Astrocyte (in vitro differentiated cells and primary cell): ENCODE results near the gene PRICKLE1. TPM values are rescaled to one million over a fixed set of nuclear protein-coding genes. Genes with fewer than 3 reads are reported as not detected.
A peak's percentile ranks its signal among the peaks of the same experiment; 100 is the strongest.

Source experiments
- DNase-seq: peaks from one replicate; pipeline ENCODE4 v3.0.0-alpha.2; 2010; ENCODE audit warnings: low read depth
- FAIRE-seq: peaks from 2 replicates; lab custom pipeline; 2011; peaks lifted over from hg19 to GRCh38; lab: Jason Lieb, UNC
- H2AFZ ChIP-seq: 2 replicates; pipeline ENCODE4 v1.6.0; 2012; ENCODE audit warnings: low read depth, low read length, inconsistent platforms
- H3K27ac ChIP-seq: 2 replicates; pipeline ENCODE4 v1.5.1; 2011; ENCODE audit warnings: low read depth, low read length, inconsistent platforms
- H3K27me3 ChIP-seq: 2 replicates; pipeline ENCODE4 v1.6.0; 2011; ENCODE audit warnings: low read length, inconsistent platforms; ENCODE audit not compliant: insufficient read depth
- H3K36me3 ChIP-seq: 2 replicates; pipeline ENCODE4 v1.5.1; 2011; ENCODE audit warnings: low read length, inconsistent platforms; ENCODE audit not compliant: insufficient read depth
- H3K4me1 ChIP-seq: 2 replicates; pipeline ENCODE4 v1.5.1; 2011; ENCODE audit warnings: low read length, inconsistent platforms; ENCODE audit not compliant: insufficient read depth
- H3K4me2 ChIP-seq: 2 replicates; pipeline ENCODE4 v1.6.0; 2012; ENCODE audit warnings: low read length, inconsistent platforms
- H3K4me3 ChIP-seq: 2 replicates; pipeline ENCODE4 v1.5.1; 2011; ENCODE audit warnings: low read depth, mild to moderate bottlenecking, low read length, inconsistent platforms; ENCODE audit not compliant: insufficient read depth
- H3K79me2 ChIP-seq: 2 replicates; pipeline ENCODE4 v1.6.0; 2012; ENCODE audit warnings: mild to moderate bottlenecking, low read length, inconsistent platforms; ENCODE audit not compliant: insufficient read depth
- H3K9ac ChIP-seq: 2 replicates; pipeline ENCODE4 v1.6.0; 2012; ENCODE audit warnings: mild to moderate bottlenecking, low read length, inconsistent platforms
- H3K9me3 ChIP-seq: 2 replicates; pipeline ENCODE4 v1.5.1; 2012; ENCODE audit warnings: low read depth, mild to moderate bottlenecking, low read length, inconsistent platforms; ENCODE audit not compliant: insufficient read depth
- H4K20me1 ChIP-seq: 2 replicates; pipeline ENCODE4 v1.6.0; 2012; ENCODE audit warnings: low read length, inconsistent platforms; ENCODE audit not compliant: insufficient read depth
- H3K27ac Mint-ChIP-seq: one replicate; pipeline ENCODE4 v1.8.0; 2021; ENCODE audit warnings: mild to moderate bottlenecking, mixed read lengths; ENCODE audit not compliant: unreplicated experiment
- H3K27me3 Mint-ChIP-seq: one replicate; pipeline ENCODE4 v1.8.0; 2021; ENCODE audit warnings: low read depth, mixed read lengths; ENCODE audit not compliant: unreplicated experiment
- H3K36me3 Mint-ChIP-seq: one replicate; pipeline ENCODE4 v1.8.0; 2021; ENCODE audit warnings: low read depth, mixed read lengths; ENCODE audit not compliant: unreplicated experiment
- H3K4me1 Mint-ChIP-seq: one replicate; pipeline ENCODE4 v1.8.0; 2021; ENCODE audit warnings: low read depth, mixed read lengths; ENCODE audit not compliant: unreplicated experiment
- H3K4me3 Mint-ChIP-seq: one replicate; pipeline ENCODE4 v1.8.0; 2021; ENCODE audit warnings: mild to moderate bottlenecking, moderate library complexity, mixed read lengths; ENCODE audit not compliant: unreplicated experiment
- H3K9me3 Mint-ChIP-seq: one replicate; pipeline ENCODE4 v1.8.0; 2021; ENCODE audit warnings: mild to moderate bottlenecking, mixed read lengths; ENCODE audit not compliant: unreplicated experiment
- EZH2 ChIP-seq: IDR thresholded peaks from 2 replicates; pipeline ENCODE4 v1.6.1; 2012; ENCODE audit warnings: mild to moderate bottlenecking, low read length, inconsistent platforms; ENCODE audit not compliant: insufficient read depth
- total RNA-seq: library from RNA; stranded (reverse); gene quantifications from 2 replicates; pipeline ENCODE4 v1.2.1, GENCODE V29; 2021
- TF ChIP-seq, protein P1 (sequence below): IDR thresholded peaks from 2 replicates; pipeline ENCODE4 v1.5.1; 2011; ENCODE audit warnings: low read depth, mild to moderate bottlenecking, inconsistent platforms, low read length, moderate library complexity; ENCODE audit not compliant: insufficient read depth

Gene PRICKLE1
- total RNA-seq, 1 donor from 2014 or later = 34.9 TPM

DNA sequence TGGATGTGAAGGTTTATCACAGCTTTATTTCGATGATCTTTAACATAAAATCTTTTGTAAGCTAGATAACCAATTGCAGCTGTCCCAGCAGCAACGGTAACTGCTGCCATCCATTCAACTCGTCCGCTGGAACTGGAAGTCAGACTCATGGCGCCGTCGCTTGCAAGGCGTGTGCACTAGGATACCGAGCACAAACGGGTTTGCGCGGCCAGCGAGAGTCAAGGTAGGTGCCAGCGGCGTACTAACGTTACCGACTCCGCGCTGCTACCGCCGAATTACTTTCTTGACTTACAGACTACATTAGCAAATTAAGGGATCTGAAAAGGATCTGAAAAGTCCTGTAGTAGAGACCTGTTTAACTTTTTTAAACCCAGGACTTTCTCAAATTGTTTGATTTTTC is 47.4 kb upstream of the PRICKLE1 start:
- Histone ChIP-seq H3K79me2 (no peaks in the 10 kb centered on the region), H2AFZ (no peak overlapping the region), H3K4me3 (no peak overlapping the region), H4K20me1 (no peaks in the 10 kb centered on the region), H3K27ac (no peak overlapping the region), H3K27me3 (no peaks in the 10 kb centered on the region), H3K4me2 (no peak overlapping the region), H3K4me1 (no peaks in the 10 kb centered on the region), H3K36me3 (no peaks in the 10 kb centered on the region), H3K9ac (no peak overlapping the region), H3K9me3 (no peaks in the 10 kb centered on the region)
- Mint-ChIP-seq H3K4me1 (peaks cover 5% of the 10 kb centered on the region), H3K9me3 (peaks cover 3% of the 10 kb centered on the region), H3K4me3 (no peak overlapping the region), H3K27ac (no peak overlapping the region), H3K36me3 (no peaks in the 10 kb centered on the region), H3K27me3 (no peaks in the 10 kb centered on the region)
- no peak for FAIRE-seq
- DNase-seq = no peak
- TF ChIP-seq, protein P1, sequence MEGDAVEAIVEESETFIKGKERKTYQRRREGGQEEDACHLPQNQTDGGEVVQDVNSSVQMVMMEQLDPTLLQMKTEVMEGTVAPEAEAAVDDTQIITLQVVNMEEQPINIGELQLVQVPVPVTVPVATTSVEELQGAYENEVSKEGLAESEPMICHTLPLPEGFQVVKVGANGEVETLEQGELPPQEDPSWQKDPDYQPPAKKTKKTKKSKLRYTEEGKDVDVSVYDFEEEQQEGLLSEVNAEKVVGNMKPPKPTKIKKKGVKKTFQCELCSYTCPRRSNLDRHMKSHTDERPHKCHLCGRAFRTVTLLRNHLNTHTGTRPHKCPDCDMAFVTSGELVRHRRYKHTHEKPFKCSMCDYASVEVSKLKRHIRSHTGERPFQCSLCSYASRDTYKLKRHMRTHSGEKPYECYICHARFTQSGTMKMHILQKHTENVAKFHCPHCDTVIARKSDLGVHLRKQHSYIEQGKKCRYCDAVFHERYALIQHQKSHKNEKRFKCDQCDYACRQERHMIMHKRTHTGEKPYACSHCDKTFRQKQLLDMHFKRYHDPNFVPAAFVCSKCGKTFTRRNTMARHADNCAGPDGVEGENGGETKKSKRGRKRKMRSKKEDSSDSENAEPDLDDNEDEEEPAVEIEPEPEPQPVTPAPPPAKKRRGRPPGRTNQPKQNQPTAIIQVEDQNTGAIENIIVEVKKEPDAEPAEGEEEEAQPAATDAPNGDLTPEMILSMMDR = no peak

GRCh38 chr12:42633594-42633993 is 44.0 kb upstream of the PRICKLE1 start:
- H3K4me1 Mint-ChIP-seq = peaks cover 5% of the 10 kb centered on the region

GRCh38 chr12:42631513-42631912 is 42.0 kb upstream of the PRICKLE1 start:
- Histone ChIP-seq H3K27me3 (no peaks in the 10 kb centered on the region), H3K27ac (no peak overlapping the region), H3K36me3 (no peaks in the 10 kb centered on the region), H3K4me1 (no peaks in the 10 kb centered on the region), H3K9ac (no peak overlapping the region), H3K4me2 (no peak overlapping the region), H3K9me3 (no peaks in the 10 kb centered on the region), H3K79me2 (no peaks in the 10 kb centered on the region), H2AFZ (no peak overlapping the region), H4K20me1 (no peaks in the 10 kb centered on the region), H3K4me3 (no peak overlapping the region)
- DNase-seq (no peak), FAIRE-seq (no peak)
- H3K27me3 Mint-ChIP-seq = no peaks in the 10 kb centered on the region
- TF ChIP-seq EZH2 = no peak
- TF ChIP-seq, protein P1 = no peak
- H3K9me3 Mint-ChIP-seq = peaks cover 2% of the 10 kb centered on the region
- H3K27ac Mint-ChIP-seq = peak overlapping the region; percentile 75
- H3K4me3 Mint-ChIP-seq = no peak overlapping the region
- no peaks in the 10 kb centered on the region for H3K36me3 Mint-ChIP-seq
- H3K4me1 Mint-ChIP-seq = peaks cover 5% of the 10 kb centered on the region

More at GRCh38 chr12:42633594-42633993, 44.0 kb upstream of the PRICKLE1 start:
- H3K27me3 Mint-ChIP-seq = no peaks in the 10 kb centered on the region
- H3K36me3 Mint-ChIP-seq = no peaks in the 10 kb centered on the region
- Histone ChIP-seq H3K36me3 (no peaks in the 10 kb centered on the region), H3K9me3 (no peaks in the 10 kb centered on the region), H3K27ac (no peak overlapping the region), H3K4me1 (no peaks in the 10 kb centered on the region), H4K20me1 (no peaks in the 10 kb centered on the region), H3K9ac (no peak overlapping the region), H3K27me3 (no peaks in the 10 kb centered on the region), H3K4me2 (no peak overlapping the region), H2AFZ (no peak overlapping the region), H3K4me3 (no peak overlapping the region), H3K79me2 (no peaks in the 10 kb centered on the region)
- H3K4me3 Mint-ChIP-seq = no peak overlapping the region
- FAIRE-seq (no peak), DNase-seq (no peak)
- no peak for TF ChIP-seq EZH2
- TF ChIP-seq, protein P1 = no peak
- H3K27ac Mint-ChIP-seq = no peak overlapping the region
- peaks cover 3% of the 10 kb centered on the region for H3K9me3 Mint-ChIP-seq
